Retina (tissue), 1 donor: ENCODE results near the gene PRICKLE2.
A peak's percentile ranks its signal among the peaks of the same experiment; 100 is the strongest.

Source experiments
- DNase-seq: peaks from one replicate; pipeline ENCODE4 v3.0.0-alpha.2; 2016

The PRICKLE2 gene

DNA sequence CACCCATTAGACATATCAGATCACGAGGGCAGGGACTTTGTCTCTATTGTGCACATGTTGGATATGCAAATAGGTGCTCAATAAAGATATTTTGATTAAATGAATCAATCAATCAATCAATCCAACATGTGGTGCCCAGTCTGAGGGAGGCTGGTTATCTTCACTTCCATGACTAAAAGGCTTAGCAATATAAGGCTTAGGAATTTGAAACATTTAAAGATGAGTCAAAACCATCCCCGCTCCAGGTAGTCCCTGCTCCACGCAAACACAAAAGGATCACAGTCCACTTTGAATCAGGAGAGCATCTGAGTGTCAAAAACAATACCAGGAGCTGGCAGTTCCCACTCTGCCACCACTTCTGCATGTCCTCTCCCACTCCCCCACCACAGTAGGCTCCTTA lies 25.8 kb upstream of the PRICKLE2 start:
- no peak for DNase-seq

DNA sequence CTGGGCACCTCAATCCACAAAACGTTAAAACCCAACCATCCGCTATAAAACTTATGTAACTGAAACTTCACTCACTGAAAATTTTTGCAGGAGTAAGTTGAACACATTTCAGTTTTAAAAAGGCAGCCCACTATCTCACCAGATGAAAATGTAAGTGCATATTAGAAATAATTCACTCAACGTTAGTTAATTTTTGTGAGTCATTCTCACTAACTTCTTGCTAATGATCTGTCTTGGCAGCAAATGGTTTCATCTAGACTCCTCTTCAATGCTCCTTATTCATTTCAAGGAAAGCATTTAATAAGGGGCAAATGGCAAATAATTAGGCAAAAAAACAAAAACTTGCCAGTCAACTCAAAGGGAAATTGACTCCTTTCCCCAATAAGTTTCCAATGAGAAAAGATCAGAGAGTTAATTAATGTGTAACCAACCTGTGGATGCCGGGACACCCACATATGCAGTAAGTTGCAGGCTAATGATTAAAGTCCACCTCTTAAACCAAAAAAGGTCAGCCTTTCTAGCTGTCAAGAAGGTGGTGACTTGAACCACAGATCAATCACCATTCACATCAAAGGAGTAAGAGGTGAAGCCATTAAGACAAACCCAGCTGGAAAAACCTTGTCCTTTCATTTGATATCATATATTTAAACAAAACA lies 22.9 kb upstream of the PRICKLE2 start:
- no peak for DNase-seq

- DNase-seq = no peak
Measured at GRCh38 chr3:64244011-64244942, 19.0 kb upstream of the PRICKLE2 start.

GRCh38 chr3:64242435-64242834 lies 17.2 kb upstream of the PRICKLE2 start:
- DNase-seq = no peak

- DNase-seq = no peak
Measured at GRCh38 chr3:64240959-64241358, 15.7 kb upstream of the PRICKLE2 start.

GRCh38 chr3:64240396-64240795 lies 15.1 kb upstream of the PRICKLE2 start:
- DNase-seq = no peak

GRCh38 chr3:64239841-64240240 lies 14.6 kb upstream of the PRICKLE2 start:
- DNase-seq = no peak

DNA sequence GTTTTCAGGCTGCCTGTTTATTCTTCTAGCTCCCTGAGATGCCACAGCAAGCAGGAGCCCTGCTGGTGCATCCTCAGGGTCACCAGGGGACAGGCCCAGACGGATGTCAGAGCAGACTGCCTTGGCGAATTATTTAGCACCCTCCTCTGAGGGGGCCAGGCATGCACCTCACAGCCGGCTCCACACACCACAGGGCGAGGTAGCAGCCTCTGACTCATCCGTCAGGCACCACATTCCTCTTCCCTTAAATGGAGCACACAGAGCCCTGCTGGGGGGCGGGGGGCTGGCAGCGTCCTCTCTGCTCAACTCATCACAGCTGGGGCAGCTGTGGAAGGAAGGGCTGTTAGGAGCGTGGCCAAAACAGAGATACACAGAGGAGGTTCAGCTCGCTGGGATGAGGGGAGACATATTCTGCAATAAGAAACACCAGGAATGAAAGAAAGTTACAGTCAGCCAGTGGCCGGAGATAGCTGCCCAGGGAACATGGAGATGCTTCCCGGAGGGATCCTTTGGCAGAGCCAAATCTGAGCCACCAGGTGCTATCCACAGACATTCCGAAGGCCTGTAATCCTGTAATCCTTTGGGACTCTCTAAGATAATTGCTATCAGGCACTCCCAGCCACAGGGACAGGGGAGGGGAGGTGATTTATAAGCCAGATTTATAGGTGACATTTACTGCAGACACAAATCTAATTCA lies 13.9 kb upstream of the PRICKLE2 start:
- DNase-seq = peak; percentile 36

DNA sequence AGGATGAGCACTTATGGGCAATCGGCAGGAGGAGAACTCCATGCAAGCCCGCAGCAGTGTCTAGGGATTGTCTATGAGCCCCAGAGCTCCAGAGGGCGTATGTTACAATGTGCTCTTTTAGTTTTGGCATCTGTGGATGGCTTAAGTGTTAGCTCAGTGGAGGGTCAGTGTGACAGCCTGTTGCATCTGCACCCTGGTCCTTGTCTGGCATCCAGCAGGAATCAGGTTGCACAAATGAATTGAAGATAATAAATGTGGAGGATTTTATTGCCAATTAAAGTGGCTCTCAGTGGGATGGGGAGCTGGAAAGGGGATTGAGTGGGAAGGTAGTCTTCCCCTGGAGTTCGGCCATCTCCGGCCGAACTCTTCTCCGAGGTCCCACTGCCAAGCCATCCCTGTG lies 11.8 kb upstream of the PRICKLE2 start:
- no peak for DNase-seq

- DNase-seq = no peak
Measured at GRCh38 chr3:64235605-64236004, 10.3 kb upstream of the PRICKLE2 start.

DNA sequence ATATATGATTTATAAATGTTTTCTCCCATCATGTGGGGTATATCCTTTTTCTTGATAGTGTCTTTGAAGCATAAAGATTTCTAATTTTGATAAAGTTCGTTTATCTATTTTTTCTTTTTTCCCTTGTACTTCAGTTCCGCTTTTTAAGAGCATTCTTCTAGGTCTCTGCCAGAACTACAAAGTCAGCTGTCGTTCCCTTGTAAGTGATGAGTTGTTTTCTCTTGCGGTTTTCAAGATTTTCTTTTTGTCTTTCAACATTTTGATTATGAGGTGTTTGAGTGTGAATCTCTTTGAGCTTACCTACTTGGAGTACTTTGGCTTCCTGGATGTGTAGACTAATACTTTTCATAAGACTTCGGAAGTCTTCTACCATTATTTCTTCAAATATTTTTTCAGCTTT lies 9.3 kb upstream of the PRICKLE2 start:
- DNase-seq = no peak

DNA sequence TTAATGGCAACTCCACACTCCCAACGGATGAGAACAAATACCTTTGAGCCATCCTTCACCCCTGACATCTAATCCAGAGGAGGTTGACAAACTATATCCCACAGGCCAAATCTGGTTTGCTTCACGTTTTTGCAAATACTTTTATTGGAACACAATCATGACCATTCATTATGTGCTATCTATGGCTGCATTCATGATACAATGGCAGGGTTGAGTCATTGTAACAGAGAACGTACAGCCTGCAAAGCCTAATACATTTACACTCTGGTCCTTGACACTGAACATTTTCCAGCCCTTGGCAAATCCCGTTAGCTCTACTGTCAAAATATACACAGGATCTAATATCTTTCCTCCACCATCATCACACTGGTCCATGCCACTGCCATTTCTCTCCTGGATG lies 7.6 kb upstream of the PRICKLE2 start:
- no peak for DNase-seq

DNA sequence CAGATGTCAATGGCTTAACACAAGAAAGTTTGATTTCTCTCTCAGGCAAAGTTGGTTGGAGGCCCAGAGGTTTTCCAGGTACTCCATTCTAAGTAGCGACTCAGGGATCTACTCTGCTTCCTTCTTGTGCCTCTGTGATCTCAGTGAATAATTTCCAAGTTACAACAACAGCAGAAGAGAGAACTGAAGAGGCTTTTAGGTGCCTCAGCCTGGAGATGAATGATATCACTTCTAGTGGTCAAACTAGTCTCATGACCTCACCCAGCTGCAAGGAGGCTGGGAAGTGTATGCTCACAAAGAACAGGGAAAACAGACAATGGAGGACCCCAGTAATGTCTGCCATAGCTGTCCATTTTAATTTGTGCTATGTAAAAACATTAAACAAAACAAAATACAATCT lies 4.6 kb upstream of the PRICKLE2 start:
- DNase-seq = no peak

DNA sequence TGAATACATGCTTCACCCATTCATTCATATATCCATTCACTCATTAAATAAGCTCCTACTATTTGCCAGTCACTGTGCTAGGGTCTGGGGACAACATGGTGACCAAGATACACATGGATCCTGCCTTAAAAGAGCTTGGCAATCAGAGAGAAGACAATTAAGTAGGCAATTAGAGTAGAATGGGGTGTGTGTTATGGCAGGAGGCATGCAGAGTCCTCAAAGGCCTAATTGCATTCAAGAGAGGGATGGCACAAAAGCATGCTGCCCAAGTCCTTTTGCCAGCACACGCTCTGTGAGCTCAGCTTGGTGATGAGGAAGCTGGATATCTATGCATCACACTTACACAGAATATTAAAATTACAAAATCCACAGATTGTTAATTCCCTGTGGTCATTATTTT lies 2.8 kb upstream of the PRICKLE2 start:
- DNase-seq = peak; percentile 16

DNA sequence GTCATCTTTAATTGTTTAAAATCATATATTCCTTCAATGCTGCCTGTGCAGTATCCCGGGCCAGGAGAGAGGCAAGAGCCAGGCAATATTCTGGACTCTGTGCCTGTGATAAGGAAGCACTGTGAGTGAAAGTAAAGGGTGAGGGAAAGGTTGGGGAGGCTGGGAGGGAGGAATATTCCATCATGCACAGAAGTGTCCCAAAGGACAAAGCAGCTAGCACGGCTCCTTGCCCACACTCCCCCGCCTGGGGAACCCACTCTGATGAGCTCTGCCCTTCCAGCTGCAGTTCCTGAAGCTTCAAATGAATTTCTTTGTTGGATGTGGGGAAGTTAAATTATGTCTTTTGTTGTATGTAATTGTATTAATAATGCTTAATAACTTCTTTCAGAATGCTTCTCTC lies 1.5 kb upstream of the PRICKLE2 start:
- DNase-seq = peak; percentile 39

GRCh38 chr3:64225695-64226499 lies 631 bp upstream of the PRICKLE2 start:
- DNase-seq = no peak

DNA sequence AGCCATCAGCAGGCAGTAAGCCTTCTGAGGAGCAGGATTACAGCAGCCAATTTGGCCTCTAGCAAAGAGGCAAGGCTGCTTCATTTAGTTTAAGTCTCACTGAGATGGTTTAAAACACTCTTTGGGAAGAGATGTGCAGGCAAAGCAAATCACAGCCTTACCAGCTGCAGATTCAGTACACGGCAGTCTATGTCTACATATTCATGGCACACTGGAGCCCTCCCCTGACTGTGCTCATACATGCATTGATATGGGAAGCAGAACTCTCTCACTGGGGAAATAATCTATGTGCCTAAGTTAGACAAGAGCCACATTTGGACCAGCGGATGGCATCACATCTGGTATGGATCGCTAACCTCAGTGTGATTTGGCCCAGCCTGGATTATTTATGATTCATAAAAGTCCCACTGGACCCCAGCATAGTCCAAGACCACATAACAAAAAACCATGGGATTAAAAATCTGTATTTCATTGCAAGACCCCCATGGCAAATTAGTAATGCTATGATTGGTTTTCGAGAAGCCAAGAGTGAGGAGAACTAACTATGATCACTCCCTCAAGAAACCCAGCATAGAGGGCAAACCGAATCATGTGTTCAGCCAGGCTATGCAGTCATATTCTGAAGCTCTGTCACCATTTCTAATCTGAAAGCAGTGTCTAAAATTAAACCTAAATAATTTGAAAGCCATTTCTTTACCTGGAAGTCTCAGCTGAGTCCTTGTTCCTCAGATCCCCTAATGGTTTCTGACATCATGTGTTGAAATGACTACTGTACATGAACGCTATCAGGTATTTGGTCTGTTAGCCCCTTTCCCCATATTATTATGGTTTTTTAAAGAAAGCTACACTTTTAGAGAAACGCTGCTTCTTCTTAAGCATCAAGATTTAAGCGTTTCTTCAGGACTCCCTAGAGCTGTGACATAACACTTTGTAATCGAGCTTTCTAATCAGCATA lies 1.2 kb downstream of the PRICKLE2 start:
- no peak for DNase-seq

DNA sequence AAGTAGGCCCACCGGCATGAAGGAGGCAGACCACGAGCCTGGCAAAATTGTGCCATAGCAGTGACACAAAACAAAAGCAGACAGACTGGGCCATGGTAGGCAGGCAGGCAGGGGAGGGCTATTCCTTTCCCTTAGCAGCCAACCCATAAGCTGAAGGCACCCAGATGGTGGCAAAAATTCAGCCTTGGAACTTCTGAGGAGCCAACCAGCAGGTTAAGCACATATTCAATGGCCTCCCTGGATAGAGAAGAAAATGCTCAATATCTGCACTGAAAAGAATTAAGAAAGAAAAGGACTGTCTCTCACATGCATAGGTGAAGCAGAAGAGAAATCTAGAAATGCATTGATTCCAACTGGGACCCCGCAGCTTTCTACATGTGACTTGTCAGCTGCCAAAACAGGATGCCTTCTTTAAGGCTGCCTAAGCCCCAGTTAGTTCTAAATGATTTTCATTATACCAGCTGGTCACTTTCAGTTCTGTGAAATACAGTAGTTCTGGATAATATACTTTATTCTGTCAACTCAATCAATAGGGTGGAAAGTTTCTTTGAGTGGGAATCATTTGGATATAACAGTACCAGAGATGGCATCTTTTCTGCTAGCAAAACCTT lies 2.7 kb downstream of the PRICKLE2 start:
- no peak for DNase-seq

- DNase-seq = no peak
Measured at GRCh38 chr3:64221571-64222257, 3.6 kb downstream of the PRICKLE2 start.

DNA sequence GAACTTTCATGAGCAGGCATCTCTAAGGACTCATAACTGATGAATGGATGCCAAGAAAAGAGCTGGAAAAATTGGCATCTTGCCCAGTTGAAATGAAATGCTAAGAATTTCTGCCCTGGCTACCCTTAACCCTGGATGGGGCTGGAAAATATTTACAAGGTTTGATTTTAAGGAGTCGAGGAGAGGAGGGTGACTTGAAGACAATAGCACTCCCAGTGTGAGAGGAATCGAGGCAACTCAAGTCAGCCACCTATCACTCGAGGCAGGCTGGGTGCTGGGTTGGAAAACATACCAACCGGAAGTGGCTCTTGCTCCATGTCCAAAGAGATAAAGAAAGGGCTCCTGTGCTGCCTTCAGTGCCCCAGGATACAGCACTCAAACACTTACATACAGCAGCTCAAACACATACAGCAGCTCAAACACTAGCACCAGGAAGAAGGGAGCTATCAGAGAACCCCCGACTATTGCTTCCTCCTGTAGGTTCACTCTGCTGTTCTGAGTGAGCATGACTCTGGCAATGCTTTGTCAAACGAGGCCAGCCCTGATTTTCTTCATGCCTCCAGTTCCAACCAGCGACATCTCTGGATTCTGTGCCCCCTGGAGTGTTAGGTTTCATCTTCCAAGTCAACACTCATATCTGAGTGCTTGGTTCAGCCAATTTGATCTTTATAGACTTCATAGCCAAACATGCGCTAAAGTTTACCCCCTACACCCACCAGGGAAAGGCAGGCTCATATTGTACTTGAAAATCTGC lies 4.9 kb downstream of the PRICKLE2 start:
- no peak for DNase-seq
